AG10803 (cell line): ENCODE measurements around the gene USP53.
A peak's percentile ranks its signal among the peaks of the same experiment; 100 is the strongest.
"Not testable (repeated sequence)": the region's sequence is repeated elsewhere in the genome, so short reads cannot be mapped to it uniquely, and the experiment has no call there.

Experiments used
- DNase-seq: peaks from one replicate; pipeline ENCODE4 v3.0.0; 2010; ENCODE audit warnings: low read depth
- H3K4me3 ChIP-seq: 2 replicates; pipeline ENCODE4 v1.5.1; 2011; ENCODE audit warnings: mild to moderate bottlenecking, low read length, control low read depth
- CTCF ChIP-seq: conservative IDR thresholded peaks from 2 replicates; pipeline ENCODE4 v1.5.1; 2011; ENCODE audit warnings: mild to moderate bottlenecking, low read length, control low read depth, inconsistent platforms

The USP53 gene

DNA sequence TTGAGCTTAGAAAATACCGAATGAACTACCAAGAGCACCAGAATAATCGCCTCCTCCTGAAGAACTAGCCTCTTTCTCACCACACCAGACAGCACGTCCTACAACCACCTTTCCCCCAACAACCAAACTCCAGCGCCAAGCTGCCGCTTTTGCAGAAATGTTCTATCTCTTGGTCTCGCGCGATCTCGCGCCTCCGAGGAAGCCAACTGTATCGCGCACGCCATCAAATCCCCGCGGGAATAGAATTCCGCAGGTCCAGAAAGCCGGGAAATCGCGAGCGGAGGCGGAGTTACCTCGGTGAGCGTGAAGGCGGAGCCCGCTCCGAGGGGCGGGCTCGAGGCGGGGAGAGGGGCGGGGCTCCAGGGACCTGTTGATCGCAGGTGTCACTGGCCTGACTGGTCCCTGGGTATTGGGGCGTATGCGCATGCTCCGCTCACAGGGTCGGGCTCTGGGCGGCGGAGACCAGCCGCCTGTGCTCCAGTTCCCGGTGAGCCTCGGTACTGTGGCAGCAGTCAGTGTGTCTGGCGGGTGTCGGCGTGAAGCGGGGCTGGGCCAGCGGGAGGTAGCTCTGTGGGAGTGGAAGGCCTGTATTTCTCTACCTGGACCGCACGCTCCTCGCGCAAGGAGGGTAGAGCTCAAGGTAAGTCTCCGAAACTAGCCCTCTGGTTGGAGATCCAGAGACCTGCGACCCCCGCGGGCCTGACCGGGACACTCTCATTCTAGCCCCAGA, at the start of gene USP53:
Gene USP53 (plus strand): TSS at position 480 of the 730 bp plus-strand sequence. CDS start 27,047 bp downstream, outside the sequence.
- TF ChIP-seq CTCF, result peak; percentile 19; the same call in 1 of the 2 replicates
- peak within 1 kb of the TSS; percentile 74 for H3K4me3 ChIP-seq
- peak; percentile 96 for DNase-seq

GRCh38 chr4:119165767-119166166, 46.7 kb upstream of the USP53 start:
- no peak for DNase-seq
- no peak for TF ChIP-seq CTCF
- no peak overlapping the region for H3K4me3 ChIP-seq

- 0 out of 2 replicates have a peak, but pooled peaks have one; percentile 7 for TF ChIP-seq CTCF
- no peak overlapping the region for H3K4me3 ChIP-seq
- no peak for DNase-seq
Observed at GRCh38 chr4:119170195-119170594, 42.3 kb upstream of the USP53 start.

GRCh38 chr4:119172223-119172622, 40.3 kb upstream of the USP53 start:
- no peak overlapping the region for H3K4me3 ChIP-seq
- no peak for TF ChIP-seq CTCF
- no peak for DNase-seq

- DNase-seq, H3K4me3 ChIP-seq: not testable (repeated sequence)
Observed at GRCh38 chr4:119173729-119174361, 38.7 kb upstream of the USP53 start.

GRCh38 chr4:119179011-119179410, 33.5 kb upstream of the USP53 start:
- no peak overlapping the region for H3K4me3 ChIP-seq
- DNase-seq, result no peak
- TF ChIP-seq CTCF, result no peak

- no peak overlapping the region for H3K4me3 ChIP-seq
- no peak for TF ChIP-seq CTCF
- no peak for DNase-seq
Observed at GRCh38 chr4:119184128-119184527, 28.4 kb upstream of the USP53 start.
